ENCODE measurements around the gene RPUSD2.

DNA sequence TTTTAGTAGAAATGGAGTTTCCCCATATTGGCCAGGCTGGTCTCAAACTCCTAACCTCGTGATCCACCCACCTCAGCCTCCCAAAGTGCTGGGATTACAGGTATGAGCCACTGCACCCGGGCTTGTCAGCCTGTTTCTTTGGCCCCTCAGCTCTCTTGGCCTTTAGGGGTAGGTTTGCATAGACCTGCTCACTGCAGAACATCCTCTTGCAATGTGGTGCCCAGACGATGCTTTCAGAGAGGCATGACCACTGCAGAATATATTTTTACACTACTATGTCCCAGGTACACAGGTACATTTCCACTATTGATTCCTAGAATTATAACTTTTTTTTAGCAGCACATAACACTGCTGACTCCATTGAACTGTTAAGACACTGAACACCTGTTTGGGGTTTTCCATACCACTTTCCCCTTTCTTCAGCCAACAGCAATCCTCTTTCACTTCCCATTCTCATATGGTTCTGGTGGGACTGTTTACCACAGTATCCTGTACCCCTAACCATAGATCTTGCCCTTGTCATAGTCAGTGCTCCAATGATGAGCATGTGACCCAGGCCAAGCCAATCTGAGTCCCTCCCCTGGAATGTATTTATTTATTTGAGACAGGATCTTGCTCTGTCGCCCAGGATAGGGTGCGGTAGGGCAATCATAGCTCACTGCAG lies 25.3 kb upstream of the RPUSD2 start:
- TF ChIP-seq, protein P1, sequence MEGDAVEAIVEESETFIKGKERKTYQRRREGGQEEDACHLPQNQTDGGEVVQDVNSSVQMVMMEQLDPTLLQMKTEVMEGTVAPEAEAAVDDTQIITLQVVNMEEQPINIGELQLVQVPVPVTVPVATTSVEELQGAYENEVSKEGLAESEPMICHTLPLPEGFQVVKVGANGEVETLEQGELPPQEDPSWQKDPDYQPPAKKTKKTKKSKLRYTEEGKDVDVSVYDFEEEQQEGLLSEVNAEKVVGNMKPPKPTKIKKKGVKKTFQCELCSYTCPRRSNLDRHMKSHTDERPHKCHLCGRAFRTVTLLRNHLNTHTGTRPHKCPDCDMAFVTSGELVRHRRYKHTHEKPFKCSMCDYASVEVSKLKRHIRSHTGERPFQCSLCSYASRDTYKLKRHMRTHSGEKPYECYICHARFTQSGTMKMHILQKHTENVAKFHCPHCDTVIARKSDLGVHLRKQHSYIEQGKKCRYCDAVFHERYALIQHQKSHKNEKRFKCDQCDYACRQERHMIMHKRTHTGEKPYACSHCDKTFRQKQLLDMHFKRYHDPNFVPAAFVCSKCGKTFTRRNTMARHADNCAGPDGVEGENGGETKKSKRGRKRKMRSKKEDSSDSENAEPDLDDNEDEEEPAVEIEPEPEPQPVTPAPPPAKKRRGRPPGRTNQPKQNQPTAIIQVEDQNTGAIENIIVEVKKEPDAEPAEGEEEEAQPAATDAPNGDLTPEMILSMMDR (IDR thresholded peaks at IDR 0.05; ENCODE audit: insufficient read depth, low read depth, low read length) = no peak
- TF ChIP-seq EZH2 (IDR thresholded peaks at IDR 0.05; ENCODE audit: insufficient read depth, low read length) = no peak

Data from astrocyte (in vitro differentiated cells and primary cell).